Stimulated activated CD8-positive, alpha-beta memory T cell treated with anti-CD3 and anti-CD28 coated beads, Interleukin-12 subunit alpha, Interleukin-12 subunit beta, amount 100 ng/mL, for 24 hours (primary cell): ENCODE measurements around the gene MRPL12.
"Not testable (repeated sequence)": the region's sequence is repeated elsewhere in the genome, so short reads cannot be mapped to it uniquely, and the experiment has no call there.

Experiments used
- DNase-seq: peaks from one replicate; pipeline ENCODE4 v3.0.0-alpha.2; 2020; ENCODE audit errors: extremely low read depth

Gene MRPL12

GRCh38 chr17:81702934-81703746, at the start of gene MRPL12:
Gene MRPL12, plus strand, starts transcription at chr17:81703367. Its CDS starts 135 bp downstream, at chr17:81703502.
- DNase-seq = peak; percentile 80

- no peak for DNase-seq
Measured at GRCh38 chr17:81655378-81656117, 47.6 kb upstream of the MRPL12 start.

- no peak for DNase-seq
Measured at GRCh38 chr17:81656118-81656743, 46.9 kb upstream of the MRPL12 start, which contains the start of gene PDE6G. Gene PDE6G, minus strand, starts transcription at chr17:81656542. Its CDS starts 3,237 bp downstream, at chr17:81653305.

GRCh38 chr17:81656835-81657234, 46.3 kb upstream of the MRPL12 start:
- DNase-seq = no peak

- no peak for DNase-seq
Measured at GRCh38 chr17:81659038-81659437, 44.1 kb upstream of the MRPL12 start.

- no peak for DNase-seq
Measured at GRCh38 chr17:81660441-81660840, 42.7 kb upstream of the MRPL12 start.

- DNase-seq = no peak
Measured at GRCh38 chr17:81662002-81662401, 41.2 kb upstream of the MRPL12 start.

- DNase-seq = no peak
Measured at GRCh38 chr17:81664051-81664470, 39.1 kb upstream of the MRPL12 start.

- DNase-seq = no peak
Measured at GRCh38 chr17:81665205-81666091, 37.7 kb upstream of the MRPL12 start.

GRCh38 chr17:81666092-81666341, 37.1 kb upstream of the MRPL12 start:
- no peak for DNase-seq

GRCh38 chr17:81666342-81667191, 36.6 kb upstream of the MRPL12 start, which contains the start of the genes CCDC137 and OXLD1:
Gene CCDC137, plus strand, starts transcription at chr17:81666737. Its CDS starts 30 bp downstream, at chr17:81666767.
Gene OXLD1, minus strand, starts transcription at chr17:81666605. Its CDS starts 28 bp downstream, at chr17:81666577.
- peak; percentile 91 for DNase-seq

GRCh38 chr17:81667754-81668153, 35.4 kb upstream of the MRPL12 start:
- DNase-seq = no peak

GRCh38 chr17:81672504-81672903, 30.7 kb upstream of the MRPL12 start:
- DNase-seq = no peak

GRCh38 chr17:81672954-81673353, 30.2 kb upstream of the MRPL12 start:
- no peak for DNase-seq

GRCh38 chr17:81673561-81674258, 29.5 kb upstream of the MRPL12 start:
- no peak for DNase-seq

GRCh38 chr17:81675515-81676221, 27.5 kb upstream of the MRPL12 start:
- DNase-seq = not testable (repeated sequence)

- DNase-seq = no peak
Measured at GRCh38 chr17:81676906-81677305, 26.3 kb upstream of the MRPL12 start.

GRCh38 chr17:81680150-81680549, 23.0 kb upstream of the MRPL12 start:
- no peak for DNase-seq

- DNase-seq = no peak
Measured at GRCh38 chr17:81681672-81682071, 21.5 kb upstream of the MRPL12 start.
